Measurements from ENCODE around the gene CELSR1.

GRCh38 chr22:46381731-46382130 lies 155.7 kb downstream of the CELSR1 start:
- TF ChIP-seq POLR2A (IDR thresholded peaks at IDR 0.05) (no peak), CTCF (IDR thresholded peaks at IDR 0.05) (no peak), EP300 (IDR thresholded peaks at IDR 0.05) (no peak)

Data from sigmoid colon (tissue), 4 donors.